Stimulated activated CD8-positive, alpha-beta memory T cell treated with anti-CD3 and anti-CD28 coated beads, Interleukin-15, amount 100 ng/mL, for 24 hours (primary cell): ENCODE data around the gene EHBP1L1.

ENCODE experiments used
- DNase-seq: peaks from one replicate; pipeline ENCODE4 v3.0.0-alpha.2; 2020; ENCODE audit warnings: low read depth

The EHBP1L1 gene

GRCh38 chr11:65575568-65576231, at the start of gene EHBP1L1:
EHBP1L1 (plus strand) TSS chr11:65576053; CDS start chr11:65576303, 250 bp downstream.
- peak; percentile 49 for DNase-seq

DNA sequence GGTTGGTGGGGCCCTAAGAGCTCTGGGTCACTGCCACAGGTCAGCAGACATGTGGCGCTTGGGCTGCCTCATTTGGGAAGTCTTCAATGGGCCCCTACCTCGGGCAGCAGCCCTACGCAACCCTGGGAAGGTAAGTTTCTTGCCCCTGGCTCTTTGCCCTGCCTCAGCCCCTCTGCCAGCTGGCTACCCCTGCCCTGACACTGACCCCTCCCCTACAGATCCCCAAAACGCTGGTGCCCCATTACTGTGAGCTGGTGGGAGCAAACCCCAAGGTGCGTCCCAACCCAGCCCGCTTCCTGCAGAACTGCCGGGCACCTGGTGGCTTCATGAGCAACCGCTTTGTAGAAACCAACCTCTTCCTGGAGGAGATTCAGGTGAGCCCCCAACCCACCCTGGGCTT, 49.1 kb upstream of the EHBP1L1 start:
- DNase-seq, result no peak

DNA sequence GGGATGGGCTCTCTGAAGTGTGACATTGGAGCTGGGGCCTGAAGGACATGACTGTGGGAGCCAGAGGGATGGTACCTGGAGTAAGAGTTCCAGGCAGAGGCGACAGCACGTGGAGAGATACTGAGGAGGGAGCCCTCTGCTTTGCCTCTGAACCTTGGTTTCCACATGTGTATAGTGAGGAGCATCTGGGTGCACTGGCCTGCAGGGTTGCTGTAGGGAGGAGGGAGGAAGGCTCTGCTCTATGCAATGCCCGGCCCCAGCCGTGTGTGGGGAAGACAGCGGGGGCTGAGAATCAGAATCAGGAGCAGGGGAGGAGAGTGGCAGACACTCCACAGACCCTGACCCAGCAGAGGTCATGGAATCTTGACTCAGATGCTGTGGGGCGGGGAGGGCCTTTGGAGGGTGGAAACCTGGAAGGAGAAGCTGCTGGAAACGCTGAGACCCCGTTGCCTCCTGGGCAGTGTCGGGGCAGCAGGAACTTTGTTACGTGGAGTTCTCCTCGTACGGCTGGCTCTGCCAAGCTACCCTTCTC, 47.0 kb upstream of the EHBP1L1 start:
- DNase-seq, result no peak

GRCh38 chr11:65529475-65530156, 46.2 kb upstream of the EHBP1L1 start:
- DNase-seq, result no peak

GRCh38 chr11:65530157-65530496, 45.7 kb upstream of the EHBP1L1 start:
- no peak for DNase-seq

GRCh38 chr11:65532388-65533064, 43.3 kb upstream of the EHBP1L1 start:
- DNase-seq, result no peak

GRCh38 chr11:65535102-65535501, 40.8 kb upstream of the EHBP1L1 start:
- no peak for DNase-seq

GRCh38 chr11:65536412-65537295, 39.2 kb upstream of the EHBP1L1 start:
- DNase-seq, result no peak

DNA sequence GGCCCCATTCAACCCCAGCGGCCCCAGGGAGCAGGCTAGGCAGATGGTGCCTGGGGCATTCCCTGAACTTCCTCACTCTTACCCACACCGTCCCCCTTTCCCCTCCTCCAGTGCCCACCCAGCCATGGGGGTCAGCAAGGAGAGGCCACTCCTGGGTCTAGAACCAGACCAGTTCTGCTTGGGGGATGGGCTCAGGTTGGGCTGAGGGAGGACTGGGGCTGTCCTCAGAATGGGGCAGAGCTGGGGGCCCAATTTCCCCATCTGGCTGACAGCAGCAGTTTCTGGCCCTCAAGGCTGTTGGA, 38.6 kb upstream of the EHBP1L1 start:
- no peak for DNase-seq

GRCh38 chr11:65537620-65538231, 38.1 kb upstream of the EHBP1L1 start:
- DNase-seq, result no peak

DNA sequence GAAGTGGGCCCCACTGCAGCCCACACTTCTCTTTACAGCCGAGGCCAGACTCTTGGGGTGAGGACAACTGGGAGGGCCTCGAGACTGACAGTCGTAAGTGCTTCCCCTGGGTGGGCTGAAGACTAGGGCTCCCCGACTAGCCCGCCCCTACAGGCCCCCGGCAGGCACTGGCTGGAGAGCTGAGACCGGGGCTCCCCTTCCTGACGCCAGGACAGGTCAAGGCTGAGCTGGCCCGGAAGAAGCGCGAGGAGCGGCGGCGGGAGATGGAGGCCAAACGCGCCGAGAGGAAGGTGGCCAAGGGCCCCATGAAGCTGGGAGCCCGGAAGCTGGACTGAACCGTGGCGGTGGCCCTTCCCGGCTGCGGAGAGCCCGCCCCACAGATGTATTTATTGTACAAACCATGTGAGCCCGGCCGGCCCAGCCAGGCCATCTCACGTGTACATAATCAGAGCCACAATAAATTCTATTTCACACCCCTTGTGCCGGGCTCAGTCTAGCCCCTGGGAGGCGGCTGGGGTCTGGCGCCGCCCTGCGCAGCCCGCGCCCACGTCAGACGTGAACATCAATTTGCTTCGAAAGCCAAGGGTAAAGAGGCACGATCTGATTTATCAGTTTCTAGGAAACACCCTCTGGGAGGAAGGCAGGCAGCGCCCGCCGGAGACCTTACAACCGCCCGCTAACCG, 37.5 kb upstream of the EHBP1L1 start:
- no peak for DNase-seq

DNA sequence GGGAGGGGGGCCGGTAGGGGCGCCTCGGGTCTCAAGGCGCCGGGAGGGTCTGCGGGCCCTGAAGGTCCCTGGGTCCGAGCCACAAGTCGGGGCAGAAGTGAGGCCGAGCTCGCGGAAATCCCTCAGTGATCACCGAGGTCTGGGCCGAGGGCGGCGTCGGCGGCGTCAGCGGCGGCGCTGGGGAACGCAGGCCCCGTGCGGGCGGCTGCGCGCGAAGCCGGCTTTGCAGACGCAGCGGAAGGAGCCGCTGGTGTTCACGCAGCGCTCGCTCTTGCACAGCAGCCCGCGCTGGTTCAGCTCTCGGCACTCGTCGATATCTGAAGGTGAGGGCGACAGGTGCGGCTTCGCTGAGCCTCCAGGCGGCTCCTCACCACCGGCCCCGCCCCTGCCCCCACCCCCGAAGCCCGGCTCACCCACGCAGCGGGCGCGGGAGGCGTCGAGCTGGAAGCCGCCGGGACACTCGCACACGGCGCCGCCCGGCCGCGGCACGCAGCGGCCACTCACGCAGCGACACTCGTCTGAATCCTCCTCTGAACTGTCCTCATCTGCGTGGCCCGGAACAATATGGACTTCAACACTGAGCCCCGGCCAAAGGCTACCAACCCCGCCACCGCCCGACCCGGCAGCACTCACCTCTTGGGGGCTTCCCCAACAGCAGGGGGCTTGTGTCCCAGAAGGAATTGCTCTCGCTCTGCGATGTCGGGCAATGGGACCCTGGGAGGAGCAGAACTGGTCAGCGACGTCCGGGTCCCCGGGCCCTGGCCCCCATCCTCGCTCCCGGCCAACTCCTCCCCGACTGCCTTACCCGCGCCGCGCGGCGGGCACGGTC, 36.7 kb upstream of the EHBP1L1 start:
- no peak for DNase-seq

DNA sequence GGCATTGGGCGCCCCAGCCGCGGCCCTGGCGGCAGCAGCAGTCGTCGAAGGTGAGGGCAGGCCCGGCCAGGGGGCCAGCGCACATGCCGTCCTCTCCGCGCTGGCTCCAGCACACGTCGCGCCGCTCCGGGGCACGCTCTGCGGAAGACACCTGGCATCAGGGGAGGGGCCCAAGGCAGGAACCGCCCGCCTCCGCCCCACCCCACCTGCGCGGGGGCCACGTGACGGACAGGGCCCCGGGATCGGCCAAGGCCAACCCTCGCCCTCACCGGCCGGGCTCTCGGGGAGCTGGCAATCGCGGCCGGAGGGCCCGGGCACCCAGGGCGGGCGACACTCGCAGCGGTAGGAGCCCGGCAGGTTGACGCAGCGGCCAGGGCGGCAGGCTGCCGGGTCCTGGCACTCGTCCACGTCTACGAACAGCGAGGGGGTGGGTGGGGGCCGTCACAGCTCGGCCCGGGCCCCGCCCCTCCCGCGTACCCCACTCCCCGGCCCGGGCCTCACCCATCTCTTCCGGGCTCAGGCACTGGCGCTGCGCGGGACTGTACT, 36.0 kb upstream of the EHBP1L1 start:
- DNase-seq, result no peak

DNA sequence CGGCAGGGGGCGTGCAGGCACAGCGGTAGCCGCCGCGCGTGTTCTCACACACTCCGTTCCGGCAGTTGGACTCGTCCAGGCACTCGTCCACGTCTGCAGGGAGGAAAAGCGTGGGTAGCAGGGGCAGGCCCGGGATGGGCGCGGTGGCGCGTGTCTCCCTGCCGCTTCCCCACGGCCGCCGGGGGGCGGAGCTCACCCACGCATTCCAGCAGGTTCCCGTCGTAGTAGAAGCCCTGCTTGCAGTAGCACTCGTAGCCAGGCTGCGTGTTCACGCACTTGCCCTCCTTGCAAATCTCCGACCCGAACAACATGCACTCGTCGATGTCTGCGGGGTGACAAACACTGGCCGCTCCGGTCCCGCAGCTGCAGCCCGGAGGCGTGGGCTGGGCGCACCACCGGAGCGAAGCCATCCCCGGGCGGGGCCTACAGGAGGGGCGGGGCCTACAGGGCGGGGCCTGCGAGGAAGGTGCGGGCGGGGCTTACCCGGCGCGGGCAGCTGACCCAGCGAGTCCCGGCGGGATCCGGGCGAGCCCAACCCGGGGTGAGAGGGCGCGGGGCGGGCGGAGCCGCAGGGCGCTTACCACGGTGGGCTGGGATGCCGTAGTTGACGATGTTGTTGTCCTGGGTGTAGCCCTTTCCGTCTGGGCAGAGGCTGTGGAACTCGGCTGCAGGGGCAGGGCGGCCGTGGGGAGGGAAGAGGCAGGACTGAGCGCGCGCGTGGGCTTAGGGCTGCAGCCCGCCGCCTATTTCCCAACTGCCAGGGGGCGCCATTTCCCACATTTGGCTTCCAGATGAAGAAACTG, 35.4 kb upstream of the EHBP1L1 start:
- DNase-seq, result peak; percentile 75

DNA sequence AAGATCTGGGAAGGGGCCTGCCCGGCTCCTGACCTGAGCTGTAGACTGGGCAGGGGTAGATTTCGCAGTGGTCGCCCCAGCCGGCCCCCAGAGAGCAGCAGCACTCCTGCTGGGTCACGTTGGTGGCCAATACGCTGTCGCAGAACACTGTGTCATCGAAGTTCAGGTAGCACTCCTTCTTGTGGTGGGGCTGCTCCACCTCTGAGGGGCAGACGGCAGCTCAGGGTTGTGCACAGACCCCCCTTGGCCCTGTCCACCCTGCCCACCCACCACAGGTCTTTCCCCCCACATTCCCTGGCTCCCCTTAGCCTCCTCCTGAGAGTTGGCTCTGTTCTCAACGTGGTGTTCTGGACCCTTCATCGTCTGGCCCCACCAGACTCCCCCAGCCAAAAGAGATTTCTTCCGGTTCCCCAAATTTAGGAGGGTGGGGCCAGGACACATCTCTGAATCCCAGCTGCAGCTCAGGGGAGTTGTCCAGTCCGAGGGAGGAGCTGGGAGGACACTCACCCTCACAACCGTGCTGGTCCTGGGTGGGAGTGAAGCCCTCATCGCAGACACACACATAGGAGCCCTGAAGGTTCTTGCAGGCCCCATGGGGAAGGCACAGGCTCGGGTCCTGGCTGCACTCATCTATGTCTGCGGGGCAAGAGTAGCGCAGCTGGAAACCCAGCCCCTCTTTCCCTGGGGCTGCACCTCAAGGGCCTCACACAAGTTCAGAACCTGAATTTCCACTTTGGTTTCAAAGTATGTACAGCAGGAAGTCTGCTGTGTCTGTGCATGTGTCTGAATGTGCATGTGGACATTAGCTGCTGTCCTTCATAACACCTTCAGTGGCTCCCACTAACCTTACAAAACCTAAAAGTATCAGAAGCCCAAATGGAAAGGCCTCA, 34.5 kb upstream of the EHBP1L1 start:
- no peak for DNase-seq

- DNase-seq, result no peak
Measured at GRCh38 chr11:65542738-65543390, 33.0 kb upstream of the EHBP1L1 start.

- no peak for DNase-seq
Measured at GRCh38 chr11:65545853-65546216, 30.0 kb upstream of the EHBP1L1 start.
